HG03280 (cell line): ENCODE results near the gene HOXB6.

Experiments used
- ATAC-seq: cut with Tn5 transposase; IDR thresholded peaks from one replicate; pipeline ENCODE4 v1.9.1; 2021; ENCODE audit warnings: mild to moderate bottlenecking, moderate library complexity; ENCODE audit not compliant: unreplicated experiment

Gene HOXB6

DNA sequence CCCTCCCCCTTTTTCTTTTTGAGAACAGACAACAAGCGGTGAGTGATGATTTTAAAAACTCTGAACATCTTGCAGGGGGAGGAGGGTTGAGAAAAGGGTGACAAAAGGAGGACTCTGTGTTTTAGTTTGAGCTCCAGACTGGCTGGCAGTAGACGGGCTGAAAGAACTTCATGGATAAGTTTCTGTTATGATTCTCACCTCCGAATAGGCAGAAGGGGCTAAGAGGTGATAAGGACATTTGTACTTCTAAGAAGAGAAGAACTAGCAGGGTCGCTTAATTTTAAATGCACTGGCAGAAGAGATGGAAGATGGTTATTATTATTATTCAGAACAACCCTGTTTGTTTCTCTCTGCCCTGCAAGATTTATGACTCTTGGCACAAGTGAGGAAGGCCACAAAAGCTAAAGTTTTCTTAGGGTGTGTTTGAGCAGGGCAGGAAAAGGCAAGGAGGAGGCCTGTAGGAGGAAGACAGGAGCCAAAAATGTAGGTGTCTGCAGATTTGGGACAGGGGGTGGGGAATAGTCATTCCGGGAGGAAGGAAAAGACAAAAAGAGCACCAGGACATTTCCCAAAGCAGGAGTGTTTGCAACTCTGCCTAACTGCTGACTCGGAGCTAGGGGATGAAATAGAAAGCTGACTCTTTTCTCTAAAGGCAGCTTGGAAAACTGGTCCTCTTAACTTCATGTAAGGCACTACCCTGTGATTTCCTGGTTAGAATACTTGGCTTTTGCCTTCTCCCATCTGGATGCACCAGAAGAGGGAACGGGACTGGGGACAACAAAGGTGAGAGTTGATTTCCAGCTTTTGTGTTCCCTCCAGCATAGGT, 48.0 kb downstream of the HOXB6 start:
- no peak for ATAC-seq

- no peak for ATAC-seq
These were observed 48.6 kb downstream of the HOXB6 start for GRCh38 chr17:48556229-48556575.

DNA sequence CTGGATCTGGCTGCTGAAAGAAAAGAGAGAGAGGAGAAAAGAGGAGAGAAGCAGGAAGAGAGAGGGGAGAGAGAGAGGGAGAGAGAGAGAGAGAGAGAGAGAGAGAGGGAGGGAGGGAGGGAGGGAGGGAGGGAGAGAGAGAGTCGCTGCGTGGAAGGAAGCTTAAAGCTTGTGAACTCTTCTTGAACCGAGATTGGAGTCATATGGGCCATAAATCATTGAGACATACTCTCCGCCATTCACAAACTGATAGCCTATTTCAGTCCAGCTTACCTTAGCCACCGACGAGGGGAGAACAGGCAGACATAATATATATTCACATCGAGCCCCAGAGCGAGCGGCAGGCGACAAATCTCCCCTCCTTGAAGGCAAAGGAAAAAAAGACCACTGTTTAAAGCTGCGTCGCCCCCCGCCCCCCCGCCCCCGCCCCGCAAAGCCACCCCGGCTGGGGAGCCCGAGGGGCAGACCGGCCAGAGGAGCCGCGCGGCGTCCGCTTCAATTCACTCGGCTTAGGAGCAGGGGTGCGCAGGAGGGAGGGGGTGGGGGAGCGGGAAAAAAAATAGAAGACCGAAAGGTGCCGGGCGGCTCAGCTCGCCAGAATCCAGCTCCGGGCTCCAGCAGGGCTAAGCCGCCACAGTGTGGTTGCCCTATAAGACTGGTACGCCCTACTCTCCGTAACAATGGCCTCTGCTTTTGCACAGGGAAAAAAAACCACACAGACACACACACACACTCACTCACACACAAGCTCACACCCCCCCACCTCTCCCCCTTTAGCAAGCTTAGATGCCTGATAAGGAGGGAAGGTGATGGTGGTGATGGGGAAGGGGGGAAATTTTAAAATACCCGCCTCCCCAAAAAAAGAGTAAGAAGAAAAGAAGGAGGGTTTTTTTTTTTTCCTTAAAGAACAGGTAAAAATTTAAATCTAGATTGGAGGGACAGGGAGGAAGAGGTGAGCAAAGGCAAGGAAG, 49.2 kb downstream of the HOXB6 start:
- no peak for ATAC-seq

DNA sequence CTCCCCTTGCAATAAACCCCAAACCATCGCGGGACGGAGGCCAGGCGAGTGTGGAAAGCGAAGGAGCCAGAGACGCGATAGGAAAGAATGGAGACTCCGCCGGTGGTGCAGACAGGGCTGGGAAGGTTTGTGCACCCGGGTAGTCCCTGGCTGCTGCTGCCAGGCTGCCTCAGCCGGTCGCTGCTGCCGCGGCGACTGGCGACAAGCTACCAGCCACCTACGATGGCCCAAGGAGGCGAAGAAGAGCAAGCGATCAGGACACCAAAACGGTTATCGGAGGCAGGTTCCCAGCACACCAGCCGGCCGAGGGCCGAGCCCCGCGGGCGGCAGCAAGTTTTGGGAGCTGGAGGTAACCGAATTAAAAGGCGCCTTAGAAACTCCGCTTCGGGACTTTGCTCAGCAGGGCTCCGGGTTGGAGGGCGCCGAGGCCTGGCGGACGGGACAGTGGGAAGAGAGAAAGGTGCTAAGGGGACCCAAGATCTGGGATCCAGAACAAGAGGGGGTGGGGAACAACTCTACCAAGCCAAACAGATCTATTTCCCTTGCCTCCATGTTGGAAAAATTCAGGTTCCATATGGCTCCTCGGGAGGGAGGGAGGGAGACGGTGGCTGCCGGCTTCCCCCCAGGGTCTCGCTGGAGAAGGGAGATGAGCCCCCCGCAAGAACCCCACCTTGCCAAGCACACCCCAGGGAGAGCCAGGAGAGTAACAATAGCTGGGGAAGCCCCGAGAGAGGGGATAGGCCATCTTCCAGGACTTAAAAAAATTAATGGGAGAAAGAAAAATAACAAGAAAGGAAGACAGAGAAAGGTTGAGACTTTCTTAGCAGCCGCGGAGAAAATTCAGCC, 50.2 kb downstream of the HOXB6 start:
- ATAC-seq, result no peak

- no peak for ATAC-seq
These were observed 51.0 kb downstream of the HOXB6 start for GRCh38 chr17:48553826-48554225.

DNA sequence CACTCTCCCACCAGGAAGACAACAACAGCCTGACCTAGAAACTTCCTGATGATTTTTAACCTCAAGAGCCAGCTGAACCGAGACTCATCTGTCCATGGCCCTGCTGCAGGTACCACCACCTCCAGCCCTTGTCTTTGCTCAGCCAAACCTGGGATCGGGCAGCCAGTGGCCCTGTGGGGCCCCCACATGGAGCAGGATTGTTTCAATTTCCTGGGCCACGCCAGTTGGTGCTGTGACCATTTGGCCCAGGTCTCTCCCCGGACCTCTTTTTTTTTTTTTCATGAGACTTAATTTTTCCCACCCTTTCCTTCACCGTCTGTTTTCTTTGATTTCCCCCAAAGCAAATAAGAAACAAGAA, 51.6 kb downstream of the HOXB6 start:
- ATAC-seq, result no peak

DNA sequence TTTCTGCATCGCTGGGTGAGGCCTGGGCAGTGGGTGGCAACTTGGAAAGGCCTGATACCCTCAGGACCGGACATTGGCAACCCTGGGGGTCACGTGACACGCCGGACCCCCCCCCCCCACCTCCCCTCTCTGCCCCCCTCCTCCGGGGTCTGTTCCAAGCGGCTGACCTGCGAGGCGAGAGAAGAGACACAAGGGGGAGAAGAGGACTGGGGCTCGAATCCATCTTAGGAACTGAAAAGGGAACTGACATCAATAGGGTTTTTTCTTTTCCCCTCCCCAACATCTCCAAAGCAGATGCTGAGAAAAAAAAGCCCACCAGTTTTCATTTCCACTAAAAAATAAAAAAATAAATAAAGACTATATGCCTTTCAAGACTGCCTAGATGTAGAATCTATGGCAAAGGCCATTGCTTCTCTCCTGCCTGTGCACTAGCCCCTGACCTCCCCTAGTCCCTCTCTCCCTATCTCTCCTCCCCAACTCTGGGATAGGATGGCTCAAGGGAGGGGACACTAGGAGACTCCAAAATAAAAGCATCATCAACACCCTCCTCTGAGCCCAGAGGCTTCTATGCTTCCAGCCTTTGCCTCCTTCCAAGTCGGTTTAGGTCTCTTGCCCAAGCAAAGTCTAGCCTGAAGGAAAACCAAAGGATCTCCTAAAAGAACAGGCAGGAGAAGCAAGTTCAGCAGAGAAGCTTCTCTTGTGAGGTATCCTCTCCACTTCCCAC, 52.2 kb downstream of the HOXB6 start:
- ATAC-seq, result no peak

GRCh38 chr17:48551596-48552465, 53.0 kb downstream of the HOXB6 start:
- no peak for ATAC-seq

GRCh38 chr17:48551214-48551555, 53.6 kb downstream of the HOXB6 start:
- ATAC-seq, result no peak

DNA sequence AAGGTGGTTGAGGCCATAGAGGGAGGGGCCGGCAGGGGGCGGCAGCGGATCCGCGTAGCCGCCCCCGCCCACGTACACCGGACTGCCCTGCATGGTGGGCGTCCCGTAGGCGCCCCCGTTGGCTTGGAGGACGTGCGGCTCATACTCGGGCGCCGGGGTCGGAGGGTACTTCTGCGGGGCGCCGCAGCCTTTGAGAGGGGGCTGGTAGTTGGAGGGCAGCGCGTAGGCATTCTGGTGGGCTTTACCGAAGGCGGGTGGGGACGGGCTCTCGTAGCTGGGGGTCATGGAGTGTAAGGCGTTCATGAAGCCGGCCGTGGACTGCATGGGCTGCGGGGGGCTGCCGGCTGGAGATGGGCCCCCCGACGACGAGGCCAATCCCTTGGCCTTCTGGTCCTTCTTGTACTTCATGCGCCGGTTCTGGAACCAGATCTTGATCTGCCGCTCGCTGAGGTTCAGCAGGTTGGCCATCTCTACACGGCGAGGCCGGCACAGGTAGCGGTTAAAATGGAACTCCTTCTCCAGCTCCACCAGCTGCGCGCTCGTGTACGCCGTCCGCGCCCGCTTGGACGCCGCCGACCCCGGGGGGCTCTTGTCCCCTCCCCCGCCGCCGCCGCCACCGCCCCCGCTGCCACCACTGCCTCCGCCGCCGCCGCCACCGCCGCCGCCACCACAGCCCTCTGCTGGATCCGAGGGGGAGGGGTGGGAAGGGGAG, 54.1 kb downstream of the HOXB6 start:
- no peak for ATAC-seq

- ATAC-seq, result no peak
These were observed 54.8 kb downstream of the HOXB6 start for GRCh38 chr17:48549914-48550501.

DNA sequence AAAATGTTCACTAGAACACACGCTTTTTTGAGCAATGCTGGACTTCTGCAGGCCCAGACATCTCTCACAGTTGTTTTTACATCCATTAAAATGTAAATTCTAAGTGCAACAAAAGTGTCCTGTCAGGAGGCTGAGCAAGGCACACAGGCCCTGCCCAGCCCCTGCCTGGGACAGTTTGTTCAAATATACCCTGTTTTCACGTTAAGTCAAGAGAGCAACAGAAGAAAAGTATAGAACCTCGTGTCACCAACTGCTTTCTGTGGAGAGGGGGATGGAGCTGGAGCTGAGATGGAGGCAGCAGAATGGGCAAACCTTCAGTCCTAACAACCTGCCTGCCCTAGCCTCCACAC, 55.5 kb downstream of the HOXB6 start:
- no peak for ATAC-seq

- no peak for ATAC-seq
These were observed 56.1 kb downstream of the HOXB6 start for GRCh38 chr17:48548523-48549280.

DNA sequence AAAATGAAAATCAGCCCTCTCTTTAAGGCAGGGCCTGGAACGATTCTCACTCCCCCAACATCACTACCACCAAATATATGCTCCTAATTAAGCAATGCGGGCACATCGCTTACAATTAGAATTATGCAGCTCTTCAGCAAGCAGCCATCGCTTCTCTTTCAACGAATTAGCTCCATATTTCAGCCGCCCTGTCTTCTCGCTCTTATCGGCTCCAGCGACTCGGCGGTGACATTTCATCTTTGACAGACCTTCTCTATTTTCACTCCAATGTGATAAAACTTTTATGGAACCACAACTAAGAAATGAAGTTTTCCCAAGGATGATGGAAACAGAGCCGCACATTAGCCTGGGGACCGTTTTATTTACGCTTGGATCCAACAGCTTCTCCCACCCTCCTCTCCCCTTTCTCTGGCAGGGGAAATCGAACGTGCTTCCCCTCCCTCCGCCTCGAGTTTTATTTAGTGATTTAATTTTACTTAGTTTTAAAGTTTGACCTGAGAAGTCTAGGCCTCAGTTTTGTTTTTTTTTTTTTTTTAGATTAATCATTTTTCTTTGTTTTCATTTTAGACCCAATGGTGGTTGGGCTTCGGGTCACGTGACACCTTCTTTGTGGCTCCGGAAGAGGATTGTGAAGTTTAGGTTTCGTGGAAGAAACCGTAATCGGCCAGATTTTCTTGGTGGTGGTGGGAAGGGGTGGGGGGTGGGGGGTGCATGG, 56.8 kb downstream of the HOXB6 start:
- no peak for ATAC-seq

DNA sequence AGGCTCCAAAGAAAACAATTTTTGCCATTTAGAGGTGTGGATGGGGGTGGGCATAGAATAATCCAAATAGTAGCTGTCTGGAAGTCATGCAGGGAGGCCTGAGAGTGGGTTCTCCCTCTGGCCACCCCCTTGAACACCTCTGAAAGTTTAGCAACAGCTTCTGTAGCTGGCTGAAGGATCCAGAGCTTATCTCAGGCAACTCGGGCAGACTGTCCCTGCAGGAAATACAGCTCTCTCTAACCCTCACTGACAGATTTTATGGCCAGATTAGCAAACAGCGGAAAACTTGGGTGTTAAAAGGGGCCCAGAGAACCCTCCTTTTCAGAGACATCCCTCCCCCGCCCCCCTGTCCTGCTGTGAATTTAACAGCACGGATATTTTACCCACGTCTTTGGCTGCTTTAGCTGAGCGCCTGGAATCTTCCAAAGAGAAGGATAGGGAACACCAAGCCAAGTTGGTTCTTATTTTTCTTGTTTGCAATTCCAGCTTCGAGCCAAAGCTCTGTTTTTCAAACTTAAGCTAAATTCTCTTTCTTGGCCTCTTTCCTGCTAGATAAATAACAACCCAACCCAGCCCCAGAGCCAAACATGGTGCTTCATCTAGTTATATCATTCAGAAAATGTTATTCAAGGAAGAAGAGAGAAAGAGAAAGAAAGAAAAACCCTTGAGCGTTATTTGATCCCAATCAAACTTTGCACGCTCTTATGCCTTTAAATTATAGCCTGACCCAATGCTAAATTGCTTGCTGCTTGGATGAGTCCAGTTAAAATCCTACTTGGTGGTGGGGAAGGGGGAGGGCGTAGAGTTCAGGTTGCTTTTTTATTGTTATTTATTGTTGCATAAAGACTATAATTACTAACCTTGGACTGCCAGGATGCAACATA, 57.6 kb downstream of the HOXB6 start:
- no peak for ATAC-seq

GRCh38 chr17:48546137-48546923, 58.5 kb downstream of the HOXB6 start:
- no peak for ATAC-seq
